NB4 (cell line): Measurements from ENCODE around the gene RAB3B.
"Not testable (repeated sequence)": the region's sequence is repeated elsewhere in the genome, so short reads cannot be mapped to it uniquely, and the experiment has no call there.

Experiments used
- DNase-seq: peaks from one replicate; pipeline ENCODE4 v3.0.0; 2010; ENCODE audit warnings: low read depth
- H3K4me3 ChIP-seq: one replicate; pipeline ENCODE4 v1.5.1; 2011; ENCODE audit warnings: mild to moderate bottlenecking, low read depth, low read length, moderate library complexity
- CTCF ChIP-seq: IDR thresholded peaks from one replicate; pipeline ENCODE4 v1.5.1; 2012; ENCODE audit warnings: low read depth, low read length
- MAX ChIP-seq: IDR thresholded peaks from 2 replicates; pipeline ENCODE4 v1.6.1; 2011; ENCODE audit warnings: low read depth, low read length
- MYC ChIP-seq: IDR thresholded peaks from 2 replicates; pipeline ENCODE4 v1.6.1; 2011; ENCODE audit warnings: low read depth, low read length
- POLR2A ChIP-seq: IDR thresholded peaks from 2 replicates; pipeline ENCODE4 v1.6.1; 2011; ENCODE audit warnings: mild to moderate bottlenecking; ENCODE audit not compliant: insufficient read length; ENCODE audit errors: extremely low read depth

Gene RAB3B

DNA sequence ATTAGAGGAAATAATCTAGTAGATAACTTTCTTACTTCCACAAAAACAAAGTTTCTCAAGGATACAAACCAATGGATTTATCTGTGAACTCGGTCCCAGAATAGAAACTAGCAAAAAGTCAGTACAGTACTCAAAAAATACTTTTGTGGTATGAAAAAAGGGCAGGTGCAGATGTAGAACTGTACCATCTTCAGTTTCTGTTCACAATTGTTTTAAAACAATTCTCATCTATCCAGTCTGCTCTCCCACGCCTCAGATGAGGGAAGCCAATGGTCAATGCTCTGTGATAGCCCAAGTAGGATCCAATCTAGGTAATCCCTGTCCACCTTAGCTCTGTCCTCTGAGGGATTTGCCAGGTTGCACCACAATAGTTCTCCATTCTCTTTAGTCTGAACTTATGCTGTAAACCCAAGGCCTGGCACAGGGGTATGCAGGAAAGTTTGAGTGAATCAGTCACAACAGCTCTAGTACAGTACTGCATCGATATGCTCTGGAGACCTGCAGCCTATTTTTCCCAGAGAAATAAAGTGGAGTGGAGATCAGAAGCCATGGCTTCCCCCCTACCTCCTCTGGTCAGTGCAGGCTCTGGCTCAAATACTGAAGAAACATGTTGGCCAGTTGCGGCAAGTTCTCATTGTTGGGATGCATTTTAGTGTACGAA, 41.8 kb upstream of the RAB3B start:
- H3K4me3 ChIP-seq = peak overlapping the region; percentile 94
- TF ChIP-seq MAX (no peak), POLR2A (no peak), CTCF (no peak), MYC (no peak)
- no peak for DNase-seq

DNA sequence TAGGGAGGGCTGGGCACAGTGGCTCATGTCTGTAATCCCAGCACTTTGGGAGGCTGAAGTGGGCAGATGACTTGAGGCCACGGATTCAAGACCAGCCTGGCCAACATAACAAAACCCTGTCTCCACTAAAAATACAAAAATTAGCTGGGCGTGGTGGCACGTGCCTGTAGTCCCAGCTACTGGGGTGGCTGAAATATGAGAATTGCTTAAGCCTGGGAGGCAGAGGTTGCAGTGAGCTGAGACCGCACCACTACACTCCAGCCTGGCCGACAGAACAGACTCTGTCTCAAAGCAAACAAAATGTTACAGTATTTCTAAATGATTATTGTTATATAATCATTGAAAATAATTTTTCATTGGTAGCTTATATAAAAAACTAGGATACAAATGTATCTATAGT, 38.3 kb upstream of the RAB3B start:
- H3K4me3 ChIP-seq, DNase-seq: not testable (repeated sequence)

GRCh38 chr1:52028328-52028727, 37.8 kb upstream of the RAB3B start:
- DNase-seq = no peak
- TF ChIP-seq CTCF = no peak
- no peak for TF ChIP-seq POLR2A
- no peak for TF ChIP-seq MAX
- TF ChIP-seq MYC = no peak
- H3K4me3 ChIP-seq = no peak overlapping the region

DNA sequence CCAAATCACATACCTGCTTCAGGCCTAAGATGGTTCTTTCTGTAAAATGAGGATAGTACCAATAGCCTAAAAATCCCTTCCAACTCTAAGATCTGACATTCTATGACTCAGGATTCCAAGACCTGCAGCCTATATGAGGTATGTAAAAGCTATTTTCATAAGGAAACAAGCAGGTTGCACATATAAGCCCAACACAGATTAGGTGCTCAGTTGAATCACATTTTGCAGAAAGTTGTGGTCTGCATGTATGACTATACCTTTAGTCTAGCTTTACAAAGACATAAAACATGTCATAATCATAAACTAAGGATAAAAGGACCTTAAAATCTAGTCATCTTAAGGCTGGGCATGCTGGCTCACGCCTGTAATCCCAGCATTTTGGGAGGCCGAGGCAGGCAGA, 35.8 kb upstream of the RAB3B start:
- DNase-seq = no peak
- no peak overlapping the region for H3K4me3 ChIP-seq
- no peak for TF ChIP-seq MYC
- TF ChIP-seq CTCF = no peak
- no peak for TF ChIP-seq MAX
- TF ChIP-seq POLR2A = no peak

GRCh38 chr1:52022133-52022532, 31.6 kb upstream of the RAB3B start:
- DNase-seq = no peak
- TF ChIP-seq CTCF (no peak), MAX (no peak), MYC (no peak), POLR2A (no peak)
- H3K4me3 ChIP-seq = no peak overlapping the region

GRCh38 chr1:52008071-52008809, 17.7 kb upstream of the RAB3B start:
- DNase-seq = no peak
- no peak for TF ChIP-seq POLR2A
- no peak for TF ChIP-seq MYC
- no peak for TF ChIP-seq CTCF
- TF ChIP-seq MAX = no peak

More at GRCh38 chr1:52008071-52008809, 17.7 kb upstream of the RAB3B start:
- H3K4me3 ChIP-seq = no peak overlapping the region
